ENCODE data around the gene BPIFB2.

BPIFB2 gene

DNA sequence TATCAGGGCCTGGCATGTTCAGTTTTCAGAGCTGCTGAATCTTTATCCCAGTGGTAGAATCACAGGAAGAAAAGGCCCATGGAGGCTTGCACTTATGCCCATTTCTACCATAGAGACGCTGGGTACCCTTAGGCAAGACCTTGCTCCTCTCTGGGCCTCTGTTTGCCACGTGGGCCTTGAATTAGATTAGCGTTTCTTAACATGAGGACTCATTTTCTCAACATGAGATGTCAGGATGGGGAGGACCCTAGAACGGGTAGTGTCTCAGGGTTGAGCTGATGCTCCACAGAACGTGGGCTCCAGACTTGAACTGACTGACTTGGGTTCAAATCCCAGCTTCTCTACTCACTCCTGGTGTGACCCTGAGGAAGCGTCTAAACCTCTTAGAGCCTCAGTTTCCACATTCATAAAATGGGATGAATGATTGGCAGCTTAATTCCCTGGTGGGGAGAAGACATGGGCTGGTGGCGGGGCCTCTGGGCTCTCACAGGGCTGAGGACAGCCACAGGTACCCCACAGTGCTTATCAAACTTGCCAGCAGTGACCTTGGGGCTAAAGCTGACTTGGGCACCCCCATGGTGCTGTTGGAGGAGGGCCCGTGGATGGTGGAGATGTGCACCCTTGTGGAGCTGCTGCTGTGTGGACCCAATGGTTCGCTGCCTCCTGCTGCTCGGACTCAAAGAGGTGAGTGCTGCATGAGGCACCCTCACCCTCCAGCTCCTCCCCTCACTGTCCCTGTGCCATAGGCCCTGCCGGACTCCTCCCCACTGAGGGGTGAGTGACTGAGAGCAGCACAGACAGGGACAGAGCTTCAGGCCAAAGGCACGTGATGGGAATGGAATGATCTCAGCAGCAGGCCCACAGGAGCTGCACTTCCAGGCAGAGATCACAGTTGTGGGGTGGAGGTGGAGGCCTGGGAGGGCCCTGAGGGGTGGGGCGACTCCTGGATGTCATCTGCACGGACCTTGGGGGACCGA, 31.5 kb upstream of the BPIFB2 start:
- H3K27me3 ChIP-seq (ENCODE audit: insufficient read depth, poor library complexity, severe bottlenecking), result no peaks in the 10 kb centered on the region
- no peaks in the 10 kb centered on the region for H3K4me1 ChIP-seq (ENCODE audit: insufficient read depth, poor library complexity, severe bottlenecking)
- H3K4me3 ChIP-seq (ENCODE audit: severe bottlenecking), result no peak overlapping the region
- no peaks in the 10 kb centered on the region for H3K36me3 ChIP-seq (ENCODE audit: low read depth)
- no peak overlapping the region for H3K27ac ChIP-seq (ENCODE audit: poor library complexity, severe bottlenecking)
- H3K9me3 ChIP-seq (ENCODE audit: severe bottlenecking), result no peaks in the 10 kb centered on the region
- no peak for ATAC-seq (ENCODE audit: low read depth)
- TF ChIP-seq, protein P1, sequence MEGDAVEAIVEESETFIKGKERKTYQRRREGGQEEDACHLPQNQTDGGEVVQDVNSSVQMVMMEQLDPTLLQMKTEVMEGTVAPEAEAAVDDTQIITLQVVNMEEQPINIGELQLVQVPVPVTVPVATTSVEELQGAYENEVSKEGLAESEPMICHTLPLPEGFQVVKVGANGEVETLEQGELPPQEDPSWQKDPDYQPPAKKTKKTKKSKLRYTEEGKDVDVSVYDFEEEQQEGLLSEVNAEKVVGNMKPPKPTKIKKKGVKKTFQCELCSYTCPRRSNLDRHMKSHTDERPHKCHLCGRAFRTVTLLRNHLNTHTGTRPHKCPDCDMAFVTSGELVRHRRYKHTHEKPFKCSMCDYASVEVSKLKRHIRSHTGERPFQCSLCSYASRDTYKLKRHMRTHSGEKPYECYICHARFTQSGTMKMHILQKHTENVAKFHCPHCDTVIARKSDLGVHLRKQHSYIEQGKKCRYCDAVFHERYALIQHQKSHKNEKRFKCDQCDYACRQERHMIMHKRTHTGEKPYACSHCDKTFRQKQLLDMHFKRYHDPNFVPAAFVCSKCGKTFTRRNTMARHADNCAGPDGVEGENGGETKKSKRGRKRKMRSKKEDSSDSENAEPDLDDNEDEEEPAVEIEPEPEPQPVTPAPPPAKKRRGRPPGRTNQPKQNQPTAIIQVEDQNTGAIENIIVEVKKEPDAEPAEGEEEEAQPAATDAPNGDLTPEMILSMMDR (IDR thresholded peaks at IDR 0.05; ENCODE audit: poor library complexity, severe bottlenecking), result no peak
- peak; percentile 79 for DNase-seq (ENCODE audit: low spot score)

DNA sequence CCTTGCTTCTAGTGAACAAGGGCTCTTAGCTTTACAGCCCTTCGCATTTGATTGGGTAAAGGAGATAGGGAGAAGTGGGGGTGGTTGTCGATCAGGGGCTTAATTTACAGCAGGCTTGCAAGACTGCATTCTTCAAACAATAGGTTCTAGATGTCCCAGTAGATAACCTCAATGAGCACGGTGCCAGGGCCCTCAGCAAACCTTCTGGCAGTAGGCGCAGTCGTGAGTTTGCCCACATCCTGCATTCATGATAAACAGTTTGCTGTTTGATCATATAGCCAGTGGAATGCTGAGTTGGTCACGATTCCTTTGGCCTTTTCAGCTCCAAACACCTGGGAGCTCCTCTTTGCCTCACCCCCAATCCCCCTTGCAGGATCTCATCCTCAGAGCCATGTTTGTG, 30.8 kb upstream of the BPIFB2 start:
- H3K4me3 ChIP-seq (ENCODE audit: severe bottlenecking), result no peak overlapping the region
- ATAC-seq (ENCODE audit: low read depth), result no peak
- H3K27me3 ChIP-seq (ENCODE audit: insufficient read depth, poor library complexity, severe bottlenecking), result no peaks in the 10 kb centered on the region
- TF ChIP-seq, protein P1 (IDR thresholded peaks at IDR 0.05; ENCODE audit: poor library complexity, severe bottlenecking), result no peak
- H3K27ac ChIP-seq (ENCODE audit: poor library complexity, severe bottlenecking), result no peak overlapping the region
- H3K9me3 ChIP-seq (ENCODE audit: severe bottlenecking), result no peaks in the 10 kb centered on the region
- H3K36me3 ChIP-seq (ENCODE audit: low read depth), result no peaks in the 10 kb centered on the region
- no peaks in the 10 kb centered on the region for H3K4me1 ChIP-seq (ENCODE audit: insufficient read depth, poor library complexity, severe bottlenecking)
- DNase-seq (ENCODE audit: low spot score), result peak; percentile 65

DNA sequence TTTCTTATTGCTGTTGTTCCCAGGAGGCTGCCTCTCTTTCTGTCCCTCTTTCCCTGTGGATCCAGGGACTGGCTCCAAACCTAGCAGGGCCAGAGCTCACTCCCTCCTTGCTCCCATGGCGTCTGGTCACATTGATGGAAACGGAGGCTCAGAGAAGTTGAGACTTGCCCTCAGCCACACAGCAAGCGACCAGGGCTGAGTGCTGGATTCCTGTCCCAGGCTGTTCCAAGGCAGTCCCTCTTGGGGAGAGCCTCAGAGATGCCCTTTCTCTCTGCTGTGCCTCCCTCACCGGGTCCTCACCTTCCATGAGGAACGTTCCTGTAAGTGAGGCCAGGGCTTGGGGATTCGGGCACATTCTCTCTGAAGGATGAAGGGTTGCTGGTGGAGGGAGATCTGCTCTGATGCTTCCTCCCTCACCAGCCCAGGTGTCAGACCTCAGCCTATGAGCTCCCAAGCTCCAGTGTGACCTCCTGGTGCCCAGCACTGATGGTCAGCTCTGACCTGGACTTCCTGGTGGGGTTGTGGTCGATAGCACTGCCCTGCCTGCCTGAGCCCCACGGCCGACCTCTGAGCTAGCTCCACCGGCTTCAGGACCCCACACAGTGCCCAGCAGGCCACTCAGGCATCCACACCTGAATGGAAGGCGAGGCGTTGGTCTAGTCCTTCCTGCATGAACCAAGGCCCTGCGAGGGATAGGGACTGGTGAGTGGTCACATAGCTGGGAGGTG, 30.1 kb upstream of the BPIFB2 start:
- Histone ChIP-seq H3K27me3 (ENCODE audit: insufficient read depth, poor library complexity, severe bottlenecking) (no peaks in the 10 kb centered on the region), H3K9me3 (ENCODE audit: severe bottlenecking) (no peaks in the 10 kb centered on the region)

DNA sequence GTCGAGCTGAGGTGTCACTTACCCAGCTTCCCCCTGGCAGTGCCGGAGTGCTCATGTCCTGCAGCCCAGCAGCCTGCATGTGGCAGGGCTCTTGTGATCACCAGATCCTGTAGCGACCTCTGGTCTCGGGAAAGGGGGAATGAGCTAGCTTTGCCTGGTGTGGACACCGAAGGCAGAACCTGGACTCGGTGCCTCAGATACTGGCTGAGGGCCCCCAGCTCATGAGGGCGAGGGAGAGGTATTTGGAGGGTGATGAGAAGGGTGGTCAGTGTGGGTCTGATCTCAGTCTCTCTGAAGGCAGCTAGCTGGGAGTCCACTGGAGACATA, 29.5 kb upstream of the BPIFB2 start:
- H3K27ac ChIP-seq (ENCODE audit: poor library complexity, severe bottlenecking), result no peak overlapping the region
- no peaks in the 10 kb centered on the region for H3K36me3 ChIP-seq (ENCODE audit: low read depth)
- TF ChIP-seq, protein P1 (IDR thresholded peaks at IDR 0.05; ENCODE audit: poor library complexity, severe bottlenecking), result no peak
- no peaks in the 10 kb centered on the region for H3K9me3 ChIP-seq (ENCODE audit: severe bottlenecking)
- no peaks in the 10 kb centered on the region for H3K27me3 ChIP-seq (ENCODE audit: insufficient read depth, poor library complexity, severe bottlenecking)
- H3K4me1 ChIP-seq (ENCODE audit: insufficient read depth, poor library complexity, severe bottlenecking), result no peaks in the 10 kb centered on the region
- H3K4me3 ChIP-seq (ENCODE audit: severe bottlenecking), result no peak overlapping the region
- ATAC-seq (ENCODE audit: low read depth), result no peak
- no peak for DNase-seq (ENCODE audit: low spot score)

More for the DNA sequence above, 30.1 kb upstream of the BPIFB2 start:
- H3K4me1 ChIP-seq (ENCODE audit: insufficient read depth, poor library complexity, severe bottlenecking), result no peaks in the 10 kb centered on the region
- ATAC-seq (ENCODE audit: low read depth) (no peak), DNase-seq (ENCODE audit: low spot score) (peak; percentile 82)
- TF ChIP-seq, protein P1 (IDR thresholded peaks at IDR 0.05; ENCODE audit: poor library complexity, severe bottlenecking), result no peak
- no peak overlapping the region for H3K4me3 ChIP-seq (ENCODE audit: severe bottlenecking)
- no peak overlapping the region for H3K27ac ChIP-seq (ENCODE audit: poor library complexity, severe bottlenecking)
- no peaks in the 10 kb centered on the region for H3K36me3 ChIP-seq (ENCODE audit: low read depth)

Measured in RWPE2 (cell line).